Measurements from ENCODE around the gene DYRK3.
A peak's percentile ranks its signal among the peaks of the same experiment; 100 is the strongest.

Gene DYRK3

DNA sequence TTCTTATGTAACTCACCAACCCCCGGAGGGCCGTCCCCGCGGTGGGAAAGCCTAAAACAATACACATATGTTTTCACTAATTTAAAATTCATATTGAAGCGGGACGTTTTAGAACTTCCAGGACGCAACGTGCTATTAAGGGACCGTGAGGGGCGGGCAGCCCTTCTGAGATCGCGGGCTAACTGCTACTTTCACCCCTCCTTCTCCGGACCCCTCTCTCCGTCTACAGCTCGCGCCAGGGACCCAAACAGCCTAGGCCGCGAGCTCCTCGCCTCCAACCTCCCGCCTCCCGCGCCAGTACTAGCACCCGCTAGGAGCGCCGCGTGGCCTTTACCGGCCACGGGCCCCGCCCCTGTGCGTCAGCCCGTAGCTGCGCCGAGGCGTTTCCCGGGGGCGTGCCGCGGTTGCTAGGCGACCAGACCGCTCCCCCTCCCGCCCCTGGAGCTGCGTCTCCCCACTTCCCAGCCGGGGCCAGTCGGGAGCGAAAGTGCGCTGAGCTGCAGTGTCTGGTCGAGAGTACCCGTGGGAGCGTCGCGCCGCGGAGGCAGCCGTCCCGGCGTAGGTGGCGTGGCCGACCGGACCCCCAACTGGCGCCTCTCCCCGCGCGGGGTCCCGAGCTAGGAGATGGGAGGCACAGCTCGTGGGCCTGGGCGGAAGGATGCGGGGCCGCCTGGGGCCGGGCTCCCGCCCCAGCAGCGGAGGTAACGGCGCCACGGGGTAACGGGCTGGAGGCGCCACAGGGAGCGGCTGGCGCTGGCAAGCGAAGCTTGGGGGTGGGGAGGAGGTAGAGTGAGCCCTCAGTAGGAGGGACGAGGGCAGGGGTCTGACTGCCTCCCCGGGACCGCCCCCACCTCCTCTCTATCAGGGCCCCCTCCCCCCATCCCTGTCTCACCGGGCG, at the start of gene DYRK3:
DYRK3 (plus strand) TSS at position 457 of the 898 bp plus-strand sequence; CDS start at position 625, 168 bp downstream.
- TF ChIP-seq MYC (IDR thresholded peaks at IDR 0.05; ENCODE audit: low read depth, low read length), result peak; percentile 95
- TF ChIP-seq, protein P1, sequence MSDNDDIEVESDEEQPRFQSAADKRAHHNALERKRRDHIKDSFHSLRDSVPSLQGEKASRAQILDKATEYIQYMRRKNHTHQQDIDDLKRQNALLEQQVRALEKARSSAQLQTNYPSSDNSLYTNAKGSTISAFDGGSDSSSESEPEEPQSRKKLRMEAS (IDR thresholded peaks at IDR 0.05; ENCODE audit: low read depth, low read length), result peak; percentile 93
- TF ChIP-seq, protein P2, sequence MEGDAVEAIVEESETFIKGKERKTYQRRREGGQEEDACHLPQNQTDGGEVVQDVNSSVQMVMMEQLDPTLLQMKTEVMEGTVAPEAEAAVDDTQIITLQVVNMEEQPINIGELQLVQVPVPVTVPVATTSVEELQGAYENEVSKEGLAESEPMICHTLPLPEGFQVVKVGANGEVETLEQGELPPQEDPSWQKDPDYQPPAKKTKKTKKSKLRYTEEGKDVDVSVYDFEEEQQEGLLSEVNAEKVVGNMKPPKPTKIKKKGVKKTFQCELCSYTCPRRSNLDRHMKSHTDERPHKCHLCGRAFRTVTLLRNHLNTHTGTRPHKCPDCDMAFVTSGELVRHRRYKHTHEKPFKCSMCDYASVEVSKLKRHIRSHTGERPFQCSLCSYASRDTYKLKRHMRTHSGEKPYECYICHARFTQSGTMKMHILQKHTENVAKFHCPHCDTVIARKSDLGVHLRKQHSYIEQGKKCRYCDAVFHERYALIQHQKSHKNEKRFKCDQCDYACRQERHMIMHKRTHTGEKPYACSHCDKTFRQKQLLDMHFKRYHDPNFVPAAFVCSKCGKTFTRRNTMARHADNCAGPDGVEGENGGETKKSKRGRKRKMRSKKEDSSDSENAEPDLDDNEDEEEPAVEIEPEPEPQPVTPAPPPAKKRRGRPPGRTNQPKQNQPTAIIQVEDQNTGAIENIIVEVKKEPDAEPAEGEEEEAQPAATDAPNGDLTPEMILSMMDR (IDR thresholded peaks at IDR 0.05; ENCODE audit: low read depth, low read length), result no peak
- peak; percentile 91 for TF ChIP-seq POLR2A (IDR thresholded peaks at IDR 0.05; ENCODE audit: extremely low read depth, insufficient read length)
- DNase-seq (ENCODE audit: low read depth), result peak; percentile 95
- H3K4me3 ChIP-seq (ENCODE audit: low read depth, low read length), result peak within 1 kb of the TSS; percentile 69

DNA sequence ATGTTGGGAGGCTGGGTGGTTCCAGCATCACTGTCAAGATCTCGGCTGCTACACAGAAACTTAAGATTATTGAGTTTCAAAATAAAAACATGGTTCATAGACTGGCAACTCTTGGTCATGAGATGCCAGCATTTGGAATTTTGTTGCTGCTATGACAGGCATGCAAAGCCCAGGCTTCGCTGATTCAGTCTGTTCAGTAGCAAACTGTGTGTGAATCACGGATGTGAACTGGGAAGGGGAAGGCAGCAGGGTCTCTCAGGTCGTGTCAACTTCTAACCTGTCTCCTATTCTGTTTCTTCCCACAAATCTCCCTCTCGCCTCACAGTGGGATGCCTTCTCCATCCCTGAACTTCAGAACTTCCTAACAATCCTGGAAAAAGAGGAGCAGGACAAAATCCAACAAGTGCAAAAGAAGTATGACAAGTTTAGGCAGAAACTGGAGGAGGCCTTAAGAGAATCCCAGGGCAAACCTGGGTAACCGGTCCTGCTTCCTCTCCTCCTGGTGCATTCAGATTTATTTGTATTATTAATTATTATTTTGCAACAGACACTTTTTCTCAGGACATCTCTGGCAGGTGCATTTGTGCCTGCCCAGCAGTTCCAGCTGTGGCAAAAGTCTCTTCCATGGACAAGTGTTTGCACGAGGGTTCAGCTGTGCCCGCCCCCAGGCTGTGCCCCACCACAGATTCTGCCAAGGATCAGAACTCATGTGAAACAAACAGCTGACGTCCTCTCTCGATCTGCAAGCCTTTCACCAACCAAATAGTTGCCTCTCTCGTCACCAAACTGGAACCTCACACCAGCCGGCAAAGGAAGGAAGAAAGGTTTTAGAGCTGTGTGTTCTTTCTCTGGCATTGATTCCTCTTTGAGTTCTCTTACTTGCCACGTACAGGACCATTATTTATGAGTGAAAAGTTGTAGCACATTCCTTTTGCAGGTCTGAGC, 48.6 kb upstream of the DYRK3 start:
- TF ChIP-seq, protein P1 (IDR thresholded peaks at IDR 0.05; ENCODE audit: low read depth, low read length), result no peak
- TF ChIP-seq POLR2A (IDR thresholded peaks at IDR 0.05; ENCODE audit: extremely low read depth, insufficient read length) (no peak), MYC (IDR thresholded peaks at IDR 0.05; ENCODE audit: low read depth, low read length) (no peak)
- TF ChIP-seq, protein P2 (IDR thresholded peaks at IDR 0.05; ENCODE audit: low read depth, low read length), result no peak
- no peak overlapping the region for H3K4me3 ChIP-seq (ENCODE audit: low read depth, low read length)
- no peak for DNase-seq (ENCODE audit: low read depth)

DNA sequence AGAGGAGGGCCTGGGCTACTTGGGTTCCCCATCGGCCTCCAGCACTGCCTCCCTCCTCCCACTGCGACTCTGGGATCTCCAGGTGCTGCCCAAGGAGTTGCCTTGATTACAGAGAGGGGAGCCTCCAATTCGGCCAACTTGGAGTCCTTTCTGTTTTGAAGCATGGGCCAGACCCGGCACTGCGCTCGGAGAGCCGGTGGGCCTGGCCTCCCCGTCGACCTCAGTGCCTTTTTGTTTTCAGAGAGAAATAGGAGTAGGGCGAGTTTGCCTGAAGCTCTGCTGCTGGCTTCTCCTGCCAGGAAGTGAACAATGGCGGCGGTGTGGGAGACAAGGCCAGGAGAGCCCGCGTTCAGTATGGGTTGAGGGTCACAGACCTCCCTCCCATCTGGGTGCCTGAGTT, 47.4 kb upstream of the DYRK3 start:
- TF ChIP-seq MYC (IDR thresholded peaks at IDR 0.05; ENCODE audit: low read depth, low read length), result no peak
- TF ChIP-seq, protein P1 (IDR thresholded peaks at IDR 0.05; ENCODE audit: low read depth, low read length), result no peak
- TF ChIP-seq, protein P2 (IDR thresholded peaks at IDR 0.05; ENCODE audit: low read depth, low read length), result no peak
- no peak for TF ChIP-seq POLR2A (IDR thresholded peaks at IDR 0.05; ENCODE audit: extremely low read depth, insufficient read length)
- H3K4me3 ChIP-seq (ENCODE audit: low read depth, low read length), result no peak overlapping the region
- no peak for DNase-seq (ENCODE audit: low read depth)

DNA sequence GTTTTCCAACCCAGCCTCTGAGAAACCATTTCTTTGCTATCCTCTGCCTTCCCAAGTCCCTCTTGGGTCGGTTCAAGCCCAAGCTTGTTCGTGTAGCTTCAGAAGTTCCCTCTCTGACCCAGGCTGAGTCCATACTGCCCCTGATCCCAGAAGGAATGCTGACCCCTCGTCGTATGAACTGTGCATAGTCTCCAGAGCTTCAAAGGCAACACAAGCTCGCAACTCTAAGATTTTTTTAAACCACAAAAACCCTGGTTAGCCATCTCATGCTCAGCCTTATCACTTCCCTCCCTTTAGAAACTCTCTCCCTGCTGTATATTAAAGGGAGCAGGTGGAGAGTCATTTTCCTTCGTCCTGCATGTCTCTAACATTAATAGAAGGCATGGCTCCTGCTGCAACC, 46.8 kb upstream of the DYRK3 start:
- no peak overlapping the region for H3K4me3 ChIP-seq (ENCODE audit: low read depth, low read length)
- DNase-seq (ENCODE audit: low read depth), result no peak
- TF ChIP-seq, protein P1 (IDR thresholded peaks at IDR 0.05; ENCODE audit: low read depth, low read length), result no peak
- TF ChIP-seq, protein P2 (IDR thresholded peaks at IDR 0.05; ENCODE audit: low read depth, low read length), result no peak
- TF ChIP-seq MYC (IDR thresholded peaks at IDR 0.05; ENCODE audit: low read depth, low read length) (no peak), POLR2A (IDR thresholded peaks at IDR 0.05; ENCODE audit: extremely low read depth, insufficient read length) (no peak)

DNA sequence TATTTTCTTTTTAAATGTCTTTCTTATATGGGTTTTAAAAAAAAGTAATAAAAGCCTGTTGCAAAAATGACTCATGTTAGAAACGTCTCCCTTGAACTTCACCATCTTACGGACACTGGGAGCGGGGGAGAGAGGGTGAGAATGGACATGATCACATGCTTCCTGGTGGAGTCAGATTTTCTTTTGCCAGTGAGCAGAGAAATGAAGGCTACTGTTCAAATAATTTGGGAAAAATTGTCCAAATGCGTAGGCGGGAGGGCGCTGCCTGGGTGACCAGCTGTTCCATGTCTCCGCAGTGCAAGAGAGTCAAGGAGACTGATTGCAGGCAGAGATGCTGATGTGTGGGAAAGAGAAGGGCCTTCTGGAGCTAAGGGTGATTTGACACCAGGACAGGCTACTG, 46.1 kb upstream of the DYRK3 start:
- TF ChIP-seq MYC (IDR thresholded peaks at IDR 0.05; ENCODE audit: low read depth, low read length), result no peak
- TF ChIP-seq, protein P2 (IDR thresholded peaks at IDR 0.05; ENCODE audit: low read depth, low read length), result no peak
- TF ChIP-seq, protein P1 (IDR thresholded peaks at IDR 0.05; ENCODE audit: low read depth, low read length), result no peak
- no peak for TF ChIP-seq POLR2A (IDR thresholded peaks at IDR 0.05; ENCODE audit: extremely low read depth, insufficient read length)
- no peak overlapping the region for H3K4me3 ChIP-seq (ENCODE audit: low read depth, low read length)
- no peak for DNase-seq (ENCODE audit: low read depth)

All from NB4 (cell line).